ENCODE data around the gene PCNA. TPM values are rescaled to one million over a fixed set of nuclear protein-coding genes. Genes with fewer than 3 reads are reported as not detected.

Gene PCNA
- total and polyA plus RNA-seq, 9 of the 15 experiments (the other 6 are each of a cell fraction or from before 2014, with no cell fraction given), result 213 to 390 (median 291) TPM

- no peak for TF ChIP-seq ZNF318 (IDR thresholded peaks at IDR 0.05; ENCODE audit: borderline replicate concordance in 1 of 2, low read depth in 1 of 2)
- peak; percentile 96; the same call in 1 of the 2 replicates for TF ChIP-seq ZNF124 (CRISPR knock-in tag; IDR thresholded peaks at IDR 0.05)
- TF ChIP-seq MYBL2 (IDR thresholded peaks at IDR 0.05; ENCODE audit: low read depth), result peak; percentile 59
- TF ChIP-seq MYBL2 (CRISPR knock-in tag; IDR thresholded peaks at IDR 0.05; ENCODE audit: borderline replicate concordance), result peak; percentile 73; the same call in 1 of the 2 replicates
- TF ChIP-seq FOXK2 (conservative IDR thresholded peaks at IDR 0.05 in 1 of 2, IDR thresholded peaks at IDR 0.05 in 1 of 2; ENCODE audit: low read depth in 2 of 2), result no peak
- TF ChIP-seq NFE2L1 (tag; IDR thresholded peaks at IDR 0.05; ENCODE audit: borderline replicate concordance, low read depth), result no peak
- TF ChIP-seq TAF15 (IDR thresholded peaks at IDR 0.05; ENCODE audit: low read depth, low read length), result no peak
- TF ChIP-seq RB1 (IDR thresholded peaks at IDR 0.05; ENCODE audit: low read depth), result peak; percentile 100
- TF ChIP-seq COPS2 (conservative IDR thresholded peaks at IDR 0.05), result no peak
- TF ChIP-seq SNIP1 (IDR thresholded peaks at IDR 0.05; ENCODE audit: low read depth), result peak; percentile 82; the same call in 1 of the 2 replicates
- TF ChIP-seq ATF3 (IDR thresholded peaks at IDR 0.05), result peak; percentile 23; the same call in 1 of the 2 replicates
- TF ChIP-seq ATF3 (CRISPR knock-in tag; conservative IDR thresholded peaks at IDR 0.05), result no peak
- peak; percentile 99 for TF ChIP-seq E2F8 (IDR thresholded peaks at IDR 0.05; ENCODE audit: low read depth, partially characterized antibody)
- TF ChIP-seq ZZZ3 (IDR thresholded peaks at IDR 0.05), result peak; percentile 66; the same call in 1 of the 2 replicates
These were observed 669 bp downstream of the PCNA start (continued) for GRCh38 chr20:5119143-5119434.

All from K562 (cell line).